Effector memory CD4-positive, alpha-beta T cell (primary cell): ENCODE results near the gene MAPK10.

Source experiments
- DNase-seq, 3 donors: peaks; one replicate each; pipeline ENCODE4 v3.0.0-alpha.2; 2020
- H3K27ac ChIP-seq: 2 replicates; pipeline ENCODE4 v1.7.0; 2013; ENCODE audit warnings: mild to moderate bottlenecking, low read length, moderate library complexity; ENCODE audit not compliant: insufficient read depth, poor library complexity, severe bottlenecking
- H3K27me3 ChIP-seq: replicated peaks from 2 replicates; pipeline ENCODE4 v1.7.0; 2013; ENCODE audit warnings: mild to moderate bottlenecking, low read length; ENCODE audit not compliant: insufficient read depth, control insufficient read depth, poor library complexity, severe bottlenecking
- H3K36me3 ChIP-seq: 2 replicates; pipeline ENCODE4 v1.7.0; 2013; ENCODE audit warnings: mild to moderate bottlenecking, low read length, moderate library complexity; ENCODE audit not compliant: control insufficient read depth, insufficient read depth
- H3K4me1 ChIP-seq: 2 replicates; pipeline ENCODE4 v1.7.0; 2013; ENCODE audit warnings: low read length, mild to moderate bottlenecking; ENCODE audit not compliant: control insufficient read depth, insufficient read depth, poor library complexity, severe bottlenecking
- H3K4me3 ChIP-seq: 2 replicates; pipeline ENCODE4 v1.7.0; 2013; ENCODE audit warnings: low read length, low read depth, mild to moderate bottlenecking; ENCODE audit not compliant: insufficient read depth, poor library complexity, severe bottlenecking
- H3K9me3 ChIP-seq: 2 replicates; pipeline ENCODE4 v1.7.0; 2013; ENCODE audit warnings: mild to moderate bottlenecking, low read length, moderate library complexity; ENCODE audit not compliant: control insufficient read depth

The MAPK10 gene

GRCh38 chr4:86264241-86264640, 95.6 kb downstream of the MAPK10 start:
- Histone ChIP-seq H3K4me3 (no peak overlapping the region), H3K27me3 (no peaks in the 10 kb centered on the region), H3K9me3 (no peaks in the 10 kb centered on the region), H3K36me3 (no peaks in the 10 kb centered on the region), H3K4me1 (no peaks in the 10 kb centered on the region), H3K27ac (no peak overlapping the region)
- no peak for DNase-seq

- Histone ChIP-seq H3K27me3 (no peaks in the 10 kb centered on the region), H3K4me3 (no peak overlapping the region), H3K9me3 (no peaks in the 10 kb centered on the region), H3K27ac (no peak overlapping the region), H3K36me3 (no peaks in the 10 kb centered on the region), H3K4me1 (no peaks in the 10 kb centered on the region)
- DNase-seq: no peak
Measured at GRCh38 chr4:86261636-86262035, 98.2 kb downstream of the MAPK10 start.

DNA sequence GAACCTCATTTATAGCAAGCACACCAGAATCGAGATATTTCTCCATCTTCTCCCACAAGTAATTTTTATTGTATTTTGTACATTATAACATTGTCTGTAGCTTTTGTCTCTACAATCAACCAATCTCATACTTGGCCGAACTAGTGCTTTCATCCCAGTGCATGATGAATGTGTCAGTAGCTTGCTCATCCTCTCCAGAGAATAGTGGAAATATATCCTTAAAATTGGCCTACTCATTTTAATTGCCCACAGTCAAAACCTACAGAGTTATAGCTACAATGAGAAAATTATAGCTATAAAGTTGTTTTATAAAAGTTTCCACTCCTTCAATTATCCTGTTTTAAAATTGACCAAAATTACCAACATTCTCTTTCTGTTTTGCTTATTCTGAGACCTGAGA, 103.8 kb downstream of the MAPK10 start:
- no peaks in the 10 kb centered on the region for H3K4me1 ChIP-seq
- no peaks in the 10 kb centered on the region for H3K36me3 ChIP-seq
- no peak overlapping the region for H3K4me3 ChIP-seq
- no peak for DNase-seq
- no peak overlapping the region for H3K27ac ChIP-seq
- H3K9me3 ChIP-seq: no peaks in the 10 kb centered on the region
- no peaks in the 10 kb centered on the region for H3K27me3 ChIP-seq

DNA sequence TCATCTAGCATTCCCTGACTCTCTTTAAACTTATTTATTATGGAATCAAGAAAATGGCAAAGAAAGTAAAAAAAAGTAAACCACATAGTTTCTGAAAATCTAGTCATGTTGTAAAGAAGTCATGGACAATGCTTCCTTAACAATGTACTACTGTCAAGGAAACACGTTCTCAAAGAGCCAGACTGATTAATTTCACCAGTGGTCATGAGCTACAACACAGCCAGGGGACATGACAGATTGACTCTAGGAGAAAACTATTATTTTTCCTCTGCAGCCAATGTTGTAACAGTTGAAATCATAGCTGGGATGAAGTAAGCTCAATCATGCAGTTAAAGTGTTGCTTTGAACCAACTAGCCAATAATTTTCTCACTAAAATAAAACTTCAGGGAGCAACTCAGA, 109.2 kb downstream of the MAPK10 start:
- Histone ChIP-seq H3K9me3 (no peaks in the 10 kb centered on the region), H3K4me1 (no peaks in the 10 kb centered on the region), H3K27me3 (no peaks in the 10 kb centered on the region), H3K27ac (no peak overlapping the region), H3K4me3 (no peak overlapping the region), H3K36me3 (no peaks in the 10 kb centered on the region)
- DNase-seq: no peak

GRCh38 chr4:86250006-86250405, 109.8 kb downstream of the MAPK10 start:
- H3K9me3 ChIP-seq: no peaks in the 10 kb centered on the region
- no peaks in the 10 kb centered on the region for H3K27me3 ChIP-seq
- no peaks in the 10 kb centered on the region for H3K36me3 ChIP-seq
- H3K27ac ChIP-seq: no peak overlapping the region
- H3K4me3 ChIP-seq: no peak overlapping the region
- DNase-seq: no peak
- H3K4me1 ChIP-seq: no peaks in the 10 kb centered on the region

DNA sequence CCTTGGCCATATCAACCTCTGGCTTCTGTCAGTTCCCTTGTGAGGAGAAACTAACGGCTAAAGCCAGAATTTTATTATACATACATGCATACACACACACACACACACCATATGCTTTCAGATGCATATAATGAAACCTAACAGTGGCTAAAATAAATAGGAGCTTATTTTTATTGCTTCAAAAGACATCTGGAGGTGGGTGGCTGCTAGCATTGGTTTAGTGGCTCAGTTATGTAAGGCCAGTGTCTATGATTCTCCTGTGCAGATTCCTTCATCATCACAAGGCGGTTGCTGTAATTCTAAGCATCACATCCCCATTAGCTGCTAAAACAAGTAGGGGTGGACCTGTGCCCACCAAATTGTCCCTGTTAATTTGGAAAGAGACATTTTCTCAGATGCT, 110.8 kb downstream of the MAPK10 start:
- no peak overlapping the region for H3K27ac ChIP-seq
- no peaks in the 10 kb centered on the region for H3K4me1 ChIP-seq
- no peak for DNase-seq
- no peaks in the 10 kb centered on the region for H3K27me3 ChIP-seq
- no peaks in the 10 kb centered on the region for H3K9me3 ChIP-seq
- H3K4me3 ChIP-seq: no peak overlapping the region
- H3K36me3 ChIP-seq: no peaks in the 10 kb centered on the region

GRCh38 chr4:86247906-86248305, 111.9 kb downstream of the MAPK10 start:
- no peaks in the 10 kb centered on the region for H3K9me3 ChIP-seq
- H3K4me3 ChIP-seq: no peak overlapping the region
- no peaks in the 10 kb centered on the region for H3K27me3 ChIP-seq
- H3K27ac ChIP-seq: no peak overlapping the region
- no peaks in the 10 kb centered on the region for H3K36me3 ChIP-seq
- H3K4me1 ChIP-seq: no peaks in the 10 kb centered on the region
- no peak for DNase-seq

GRCh38 chr4:86247320-86247719, 112.5 kb downstream of the MAPK10 start:
- Histone ChIP-seq H3K4me3 (no peak overlapping the region), H3K27me3 (no peaks in the 10 kb centered on the region), H3K27ac (no peak overlapping the region), H3K9me3 (no peaks in the 10 kb centered on the region), H3K36me3 (no peaks in the 10 kb centered on the region), H3K4me1 (no peaks in the 10 kb centered on the region)
- DNase-seq: no peak

GRCh38 chr4:86243750-86244149, 116.1 kb downstream of the MAPK10 start:
- H3K9me3 ChIP-seq: no peaks in the 10 kb centered on the region
- no peak overlapping the region for H3K4me3 ChIP-seq
- no peaks in the 10 kb centered on the region for H3K27me3 ChIP-seq
- no peaks in the 10 kb centered on the region for H3K4me1 ChIP-seq
- no peak for DNase-seq
- H3K36me3 ChIP-seq: no peaks in the 10 kb centered on the region
- no peak overlapping the region for H3K27ac ChIP-seq

DNA sequence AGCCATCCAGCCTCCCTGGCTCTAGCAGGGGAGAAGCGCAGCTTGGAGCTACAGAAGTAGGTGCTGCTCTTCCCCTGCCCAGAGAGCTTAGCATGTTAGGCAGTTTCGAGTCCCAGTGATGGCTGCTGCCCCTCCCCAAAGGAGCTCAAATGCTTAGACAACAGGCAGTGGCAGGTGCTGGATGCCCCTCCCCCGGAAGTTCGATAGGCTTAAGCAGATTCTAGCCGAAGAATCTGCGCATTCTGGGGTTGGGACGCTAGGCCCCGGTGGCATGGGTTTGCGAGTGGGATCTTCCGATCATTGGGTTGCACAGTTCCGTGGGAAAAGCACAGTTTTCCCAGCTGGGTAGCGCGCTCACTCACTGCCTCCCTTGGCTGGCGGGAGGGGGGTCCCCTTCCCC, 117.2 kb downstream of the MAPK10 start:
- Histone ChIP-seq H3K36me3 (no peaks in the 10 kb centered on the region), H3K27me3 (no peaks in the 10 kb centered on the region), H3K27ac (no peak overlapping the region), H3K9me3 (no peaks in the 10 kb centered on the region), H3K4me3 (no peak overlapping the region), H3K4me1 (no peaks in the 10 kb centered on the region)
- no peak for DNase-seq

DNA sequence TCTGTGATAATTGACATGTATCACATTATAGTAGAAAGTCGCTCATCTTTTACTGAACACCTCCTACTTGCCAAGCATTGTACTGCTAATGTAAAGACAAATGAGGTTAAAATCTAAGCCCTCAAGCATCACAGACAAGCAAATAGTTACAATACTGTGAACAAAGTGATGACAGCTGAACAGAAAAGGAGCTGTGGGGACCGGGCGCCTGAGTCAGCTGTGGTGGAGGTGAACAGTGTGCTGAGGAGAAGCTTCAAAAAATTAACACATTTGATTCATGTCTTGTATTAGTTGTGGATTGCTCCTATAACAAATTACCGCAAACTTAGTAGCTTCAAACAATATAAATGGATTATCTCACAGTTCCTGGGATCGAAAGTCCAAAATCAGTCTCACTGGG, 124.3 kb downstream of the MAPK10 start:
- DNase-seq: no peak
- H3K4me3 ChIP-seq: no peak overlapping the region
- H3K27ac ChIP-seq: no peak overlapping the region
- H3K27me3 ChIP-seq: no peaks in the 10 kb centered on the region
- H3K36me3 ChIP-seq: no peaks in the 10 kb centered on the region
- no peaks in the 10 kb centered on the region for H3K4me1 ChIP-seq
- no peaks in the 10 kb centered on the region for H3K9me3 ChIP-seq
